Neural cell (in vitro differentiated cells): ENCODE results near the gene RPP25. TPM values are rescaled to one million over a fixed set of nuclear protein-coding genes. Genes with fewer than 3 reads are reported as not detected.

ENCODE experiments used
- H2AFZ ChIP-seq: fragments of 200-600, 300-800 bp; sonication (generic), shearing (Covaris generic); 2 replicates; pipeline ENCODE4 v1.6.0; 2014; ENCODE audit warnings: low read depth, mild to moderate bottlenecking, antibody characterized with exemption, low read length, moderate library complexity
- H3F3A ChIP-seq: fragments of 200-600 bp; shearing (Covaris generic); 2 replicates; pipeline ENCODE4 v1.6.1; 2016; ENCODE audit warnings: mild to moderate bottlenecking, moderate library complexity, mixed read lengths, antibody characterized with exemption, low read length; ENCODE audit not compliant: insufficient read depth, poor library complexity, severe bottlenecking
- H3K27ac ChIP-seq: fragments of 200-600, 300-800 bp; sonication (generic), shearing (Covaris generic); 2 replicates; pipeline ENCODE4 v1.5.1; 2014; ENCODE audit warnings: mild to moderate bottlenecking, low read length, moderate library complexity
- H3K27me3 ChIP-seq: fragments of 300-800, 200-600 bp; sonication (generic), shearing (Covaris generic); 2 replicates; pipeline ENCODE4 v1.6.0; 2014; ENCODE audit warnings: mild to moderate bottlenecking, low read depth, low read length, moderate library complexity; ENCODE audit not compliant: insufficient read depth
- H3K36me3 ChIP-seq: fragments of 300-800, 200-600 bp; sonication (generic), shearing (Covaris generic); 2 replicates; pipeline ENCODE4 v1.5.1; 2014; ENCODE audit warnings: mild to moderate bottlenecking, antibody characterized with exemption, low read length, moderate library complexity; ENCODE audit not compliant: insufficient read depth
- H3K4me2 ChIP-seq: fragments of 300-800, 200-600 bp; sonication (generic), shearing (Covaris generic); 2 replicates; pipeline ENCODE4 v1.6.0; 2014; ENCODE audit warnings: mild to moderate bottlenecking, low read length
- H3K4me3 ChIP-seq: fragments of 300-800, 200-600 bp; sonication (generic), shearing (Covaris generic); 2 replicates; pipeline ENCODE4 v1.5.1; 2014; ENCODE audit warnings: mild to moderate bottlenecking, low read length, moderate library complexity
- H3K79me2 ChIP-seq: fragments of 200-600 bp; shearing (Covaris generic); replicated peaks from 2 replicates; pipeline ENCODE4 v1.6.0; 2014; ENCODE audit warnings: mild to moderate bottlenecking, low read length, moderate library complexity; ENCODE audit not compliant: insufficient read depth
- H3K9ac ChIP-seq: fragments of 300-800, 200-600 bp; sonication (generic), shearing (Covaris generic); 2 replicates; pipeline ENCODE4 v1.6.1; 2016; ENCODE audit warnings: mild to moderate bottlenecking, low read length, mixed read lengths
- H3K9me2 ChIP-seq: fragments of 200-600 bp; shearing (Covaris generic); 2 replicates; pipeline ENCODE4 v1.6.1; 2016; ENCODE audit warnings: mild to moderate bottlenecking, low read length, mixed read lengths; ENCODE audit not compliant: insufficient read depth
- H3K9me3 ChIP-seq: fragments of 200-600, 300-800 bp; sonication (generic), shearing (Covaris generic); 2 replicates; pipeline ENCODE4 v1.6.1; 2016; ENCODE audit warnings: mild to moderate bottlenecking, mixed run types, low read length, moderate library complexity, mixed read lengths
- H4K20me1 ChIP-seq: fragments of 200-600 bp; shearing (Covaris generic); 2 replicates; pipeline ENCODE4 v1.6.1; 2016; ENCODE audit warnings: mild to moderate bottlenecking, mixed run types; ENCODE audit not compliant: insufficient read depth
- CTCF ChIP-seq: fragments of 450-650 bp; IDR thresholded peaks from 2 replicates; pipeline ENCODE4 v1.5.1; 2014; ENCODE audit warnings: antibody characterized with exemption, mild to moderate bottlenecking, moderate library complexity; ENCODE audit not compliant: poor library complexity, severe bottlenecking
- EP300 ChIP-seq: fragments of 450-650 bp; conservative IDR thresholded peaks from 2 replicates; pipeline ENCODE4 v1.6.1; 2014; ENCODE audit warnings: antibody characterized with exemption, mild to moderate bottlenecking, moderate library complexity; ENCODE audit not compliant: poor library complexity, severe bottlenecking
- EZH2 ChIP-seq: fragments of 200-600, 300-800 bp; shearing (Covaris generic), sonication (generic); IDR thresholded peaks from 2 replicates; pipeline ENCODE4 v1.6.1; 2014; ENCODE audit warnings: antibody characterized with exemption, low read length, borderline replicate concordance, mild to moderate bottlenecking; ENCODE audit not compliant: insufficient read depth, poor library complexity, severe bottlenecking
- MXI1 ChIP-seq: fragments of 450-650 bp; conservative IDR thresholded peaks from 2 replicates; pipeline ENCODE4 v1.6.1; 2014; ENCODE audit warnings: antibody characterized with exemption, mild to moderate bottlenecking; ENCODE audit not compliant: poor library complexity, severe bottlenecking
- POLR2AphosphoS5 ChIP-seq: IDR thresholded peaks from 2 replicates; pipeline ENCODE4 v1.6.1; 2012
- RAD21 ChIP-seq: fragments of 450-650 bp; conservative IDR thresholded peaks from 2 replicates; pipeline ENCODE4 v1.6.1; 2014; ENCODE audit warnings: antibody characterized with exemption, mild to moderate bottlenecking, moderate library complexity
- REST ChIP-seq: IDR thresholded peaks from 2 replicates; pipeline ENCODE4 v1.6.1; 2012; ENCODE audit warnings: borderline replicate concordance
- SMC3 ChIP-seq: fragments of 450-650 bp; conservative IDR thresholded peaks from 2 replicates; pipeline ENCODE4 v1.6.1; 2014; ENCODE audit warnings: antibody characterized with exemption, mild to moderate bottlenecking, moderate library complexity; ENCODE audit not compliant: poor library complexity
- TAF1 ChIP-seq: IDR thresholded peaks from 2 replicates; pipeline ENCODE4 v1.6.1; 2012; ENCODE audit warnings: low read depth
- polyA plus RNA-seq: library from polyadenylated mRNA; depleted of rRNA; stranded (reverse); fragments of >200 nt; gene quantifications from 2 replicates; pipeline ENCODE4 v1.2.3, GENCODE V29; 2014

RPP25 gene
- polyA plus RNA-seq, 1 donor from 2014 or later: 2.8 TPM

- Histone ChIP-seq H3K4me2 (no peak overlapping the region), H3K36me3 (no peaks in the 10 kb centered on the region), H3K9me3 (no peaks in the 10 kb centered on the region), H3K27me3 (no peaks in the 10 kb centered on the region), H3K79me2 (peaks cover 31% of the 10 kb centered on the region), H3K27ac (no peak overlapping the region), H3K9ac (peak overlapping the region; percentile 100), H3K9me2 (no peaks in the 10 kb centered on the region), H4K20me1 (no peaks in the 10 kb centered on the region), H3K4me3 (peak overlapping the region; percentile 98), H2AFZ (no peak overlapping the region), H3F3A (no peaks in the 10 kb centered on the region)
- no peak for TF ChIP-seq RAD21
- no peak for TF ChIP-seq EZH2
- TF ChIP-seq MXI1: no peak
- TF ChIP-seq CTCF: no peak
- no peak for TF ChIP-seq POLR2AphosphoS5
- no peak for TF ChIP-seq EP300
- no peak for TF ChIP-seq TAF1
- no peak for TF ChIP-seq REST
- no peak for TF ChIP-seq SMC3
Observed at GRCh38 chr15:74994236-74994635, 37.7 kb upstream of the RPP25 start.

- Histone ChIP-seq H3K27ac (no peak overlapping the region), H3F3A (no peaks in the 10 kb centered on the region), H3K9me3 (no peaks in the 10 kb centered on the region), H3K27me3 (no peaks in the 10 kb centered on the region), H3K36me3 (no peaks in the 10 kb centered on the region), H3K4me3 (no peak overlapping the region), H3K9me2 (no peaks in the 10 kb centered on the region), H2AFZ (no peak overlapping the region), H3K79me2 (peaks cover 21% of the 10 kb centered on the region), H3K4me2 (no peak overlapping the region), H3K9ac (no peak overlapping the region), H4K20me1 (no peaks in the 10 kb centered on the region)
- no peak for TF ChIP-seq REST
Observed at GRCh38 chr15:74992619-74993018, 36.0 kb upstream of the RPP25 start.
